ENCODE data around the gene SMAD5.

GRCh38 chr5:136098176-136098575 lies 34.5 kb upstream of the SMAD5 start:
- no peak for TF ChIP-seq CTCF (IDR thresholded peaks at IDR 0.05)
- TF ChIP-seq POLR2A (IDR thresholded peaks at IDR 0.05) = no peak
- TF ChIP-seq POLR2AphosphoS5 (IDR thresholded peaks at IDR 0.05) = no peak
